ENCODE data around the gene MUC4. TPM values are rescaled to one million over a fixed set of nuclear protein-coding genes. Genes with fewer than 3 reads are reported as not detected.
A peak's percentile ranks its signal among the peaks of the same experiment; 100 is the strongest.

MUC4 gene
- total RNA-seq, 1 donor from 2014 or later: 1.1 TPM

- ATAC-seq: no peak
- no peak for DNase-seq
- H3K4me3 ChIP-seq: no peak overlapping the region
These were observed 111.9 kb downstream of the MUC4 start for GRCh38 chr3:195699860-195700259.

GRCh38 chr3:195699388-195699771 lies 112.3 kb downstream of the MUC4 start:
- Histone ChIP-seq H3K36me3 (peaks cover 41% of the 10 kb centered on the region), H3K4me1 (no peaks in the 10 kb centered on the region), H3K9me3 (no peaks in the 10 kb centered on the region), H3K27me3 (no peaks in the 10 kb centered on the region), H3K27ac (no peak overlapping the region), H3K4me3 (no peak overlapping the region)
- no peak for TF ChIP-seq CTCF (IDR thresholded peaks at IDR 0.05)
- DNase-seq (no peak), ATAC-seq (no peak)
- intact Hi-C loops (cut with DNase I): no loop called here

More at GRCh38 chr3:195699860-195700259, 111.9 kb downstream of the MUC4 start:
- Histone ChIP-seq H3K36me3 (peaks cover 36% of the 10 kb centered on the region), H3K4me1 (no peaks in the 10 kb centered on the region), H3K27me3 (no peaks in the 10 kb centered on the region), H3K9me3 (no peaks in the 10 kb centered on the region), H3K27ac (no peak overlapping the region)
- TF ChIP-seq CTCF (IDR thresholded peaks at IDR 0.05): no peak
- intact Hi-C loops (cut with DNase I): no loop called here

GRCh38 chr3:195698647-195699387 lies 112.9 kb downstream of the MUC4 start:
- H3K4me3 ChIP-seq: no peak overlapping the region
- H3K36me3 ChIP-seq: peaks cover 47% of the 10 kb centered on the region
- intact Hi-C loops (cut with DNase I): no loop called here
- DNase-seq (no peak), ATAC-seq (no peak)
- no peaks in the 10 kb centered on the region for H3K9me3 ChIP-seq
- H3K27ac ChIP-seq: no peak overlapping the region
- no peaks in the 10 kb centered on the region for H3K27me3 ChIP-seq
- no peak for TF ChIP-seq CTCF (IDR thresholded peaks at IDR 0.05)
- no peaks in the 10 kb centered on the region for H3K4me1 ChIP-seq

- H3K9me3 ChIP-seq: no peaks in the 10 kb centered on the region
- TF ChIP-seq CTCF (IDR thresholded peaks at IDR 0.05): no peak
- no peak for ATAC-seq
- no peak overlapping the region for H3K27ac ChIP-seq
- no peak for DNase-seq
- no peak overlapping the region for H3K4me3 ChIP-seq
- intact Hi-C loops (cut with DNase I): no loop called here
- no peaks in the 10 kb centered on the region for H3K4me1 ChIP-seq
- H3K36me3 ChIP-seq: peaks cover 52% of the 10 kb centered on the region
- H3K27me3 ChIP-seq: no peaks in the 10 kb centered on the region
These were observed 113.4 kb downstream of the MUC4 start for GRCh38 chr3:195698325-195698646.

GRCh38 chr3:195697582-195698324 lies 114.0 kb downstream of the MUC4 start:
- Histone ChIP-seq H3K9me3 (no peaks in the 10 kb centered on the region), H3K36me3 (peaks cover 57% of the 10 kb centered on the region), H3K4me3 (no peak overlapping the region), H3K4me1 (no peaks in the 10 kb centered on the region), H3K27me3 (no peaks in the 10 kb centered on the region), H3K27ac (no peak overlapping the region)
- no peak for DNase-seq
- peak; percentile 47 for ATAC-seq
- intact Hi-C loops (cut with DNase I): no loop called here
- no peak for TF ChIP-seq CTCF (IDR thresholded peaks at IDR 0.05)

Small RNAs within 50 kb of the gene (microRNA-seq; reads per million reads assigned to microRNA genes)
- not detected for gene MIR570 (ENCODE audit: borderline microRNAs expressed)

Other genes with a start within 250 kb of the MUC4 start
- 59.4 TPM for gene APOD, start 228.0 kb downstream of the MUC4 start, total RNA-seq
- 14.7 TPM for gene MUC20, start 91.0 kb downstream of the MUC4 start, total RNA-seq
- 58.8 TPM for gene TNK2, start 96.6 kb upstream of the MUC4 start, total RNA-seq